Ishikawa (cell line): ENCODE results near the gene TMC2.

ENCODE experiments used
- CREB1 ChIP-seq: IDR thresholded peaks from 2 replicates; pipeline ENCODE4 v1.6.1; 2012; ENCODE audit warnings: low read depth
- EP300 ChIP-seq: IDR thresholded peaks from 2 replicates; pipeline ENCODE4 v1.6.1; 2012; ENCODE audit warnings: borderline replicate concordance
- FOXM1 ChIP-seq: IDR thresholded peaks from 2 replicates; pipeline ENCODE4 v1.6.1; 2012; ENCODE audit warnings: low read depth, borderline replicate concordance
- MAX ChIP-seq: IDR thresholded peaks from 2 replicates; pipeline ENCODE4 v1.6.1; 2012
- RAD21 ChIP-seq: IDR thresholded peaks from 2 replicates; pipeline ENCODE4 v1.6.1; 2012; ENCODE audit warnings: low read depth
- REST ChIP-seq: IDR thresholded peaks from 2 replicates; pipeline ENCODE4 v1.6.1; 2012; ENCODE audit warnings: low read depth, mild to moderate bottlenecking
- TAF1 ChIP-seq: IDR thresholded peaks from 2 replicates; pipeline ENCODE4 v1.6.1; 2012; ENCODE audit warnings: low read depth, mild to moderate bottlenecking
- USF1 ChIP-seq: IDR thresholded peaks from 2 replicates; pipeline ENCODE4 v1.6.1; 2012

GRCh38 chr20:2518096-2518495 is 18.3 kb upstream of the TMC2 start:
- TF ChIP-seq USF1 (no peak), RAD21 (no peak), FOXM1 (no peak), TAF1 (no peak), EP300 (no peak), REST (no peak), CREB1 (no peak), MAX (no peak)
